ENCODE results near the gene PRRG4. TPM values are rescaled to one million over a fixed set of nuclear protein-coding genes. Genes with fewer than 3 reads are reported as not detected.

Gene PRRG4
- total and polyA plus RNA-seq, 2 of the 13 experiments (the other 11 are each of a cell fraction or from before 2014, with no cell fraction given) = 0.24 to 0.95 TPM

DNA sequence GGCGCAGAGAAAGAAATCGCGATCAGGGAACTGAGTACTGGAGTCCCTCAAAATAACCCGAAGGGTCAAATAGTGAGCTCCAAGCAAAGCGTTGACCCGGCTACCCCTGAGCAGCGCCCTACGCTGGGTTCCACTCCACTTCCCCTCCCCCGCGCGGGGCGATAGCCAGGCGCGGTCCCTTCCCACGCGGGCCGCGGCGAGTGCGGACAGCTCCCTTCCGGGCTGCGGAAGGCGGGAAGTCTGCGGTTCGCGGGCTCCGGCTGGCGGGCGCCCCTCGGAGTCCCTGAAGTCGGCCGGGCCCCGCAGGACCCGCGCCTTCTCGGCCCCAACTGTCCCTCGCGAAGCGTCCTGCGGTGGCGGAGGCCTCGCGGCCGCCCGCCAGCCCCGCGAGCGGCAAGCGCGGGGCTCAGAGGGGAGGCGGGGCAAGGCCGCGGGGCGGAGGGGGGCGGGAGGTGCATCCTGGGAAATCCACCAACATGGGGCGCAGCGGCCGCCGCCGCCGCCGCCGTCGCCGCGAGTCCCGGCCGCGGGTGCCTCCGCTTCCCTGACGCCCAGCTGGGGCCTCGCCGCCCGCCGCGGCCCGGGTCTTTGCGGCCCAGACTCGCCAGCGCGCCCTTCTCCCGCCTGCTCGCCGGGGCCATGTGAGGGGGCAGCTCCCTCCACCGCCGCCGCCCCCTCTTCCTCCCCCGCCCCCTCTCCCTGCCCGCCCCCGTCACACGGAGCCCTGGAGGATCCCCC lies 62.8 kb downstream of the PRRG4 start, which contains the start of gene QSER1 (continued):
- 0 out of 2 replicates have a peak, but pooled peaks have one; percentile 16 for TF ChIP-seq TOE1 (CRISPR knock-in tag; IDR thresholded peaks at IDR 0.05)
- TF ChIP-seq RFX1 (IDR thresholded peaks at IDR 0.05) = no peak
- TF ChIP-seq ZNF660 (CRISPR knock-in tag; IDR thresholded peaks at IDR 0.05; ENCODE audit: borderline replicate concordance, low read depth) = no peak
- TF ChIP-seq NKX3-1 (CRISPR knock-in tag; IDR thresholded peaks at IDR 0.05) = no peak
- TF ChIP-seq, protein P1, sequence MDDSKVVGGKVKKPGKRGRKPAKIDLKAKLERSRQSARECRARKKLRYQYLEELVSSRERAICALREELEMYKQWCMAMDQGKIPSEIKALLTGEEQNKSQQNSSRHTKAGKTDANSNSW (CRISPR knock-in tag; IDR thresholded peaks at IDR 0.05; ENCODE audit: borderline replicate concordance) = peak; percentile 73; the same call in 1 of the 2 replicates
- no peak for TF ChIP-seq ZNF773 (CRISPR knock-in tag; IDR thresholded peaks at IDR 0.05; ENCODE audit: borderline replicate concordance)
- TF ChIP-seq THYN1 (CRISPR knock-in tag; IDR thresholded peaks at IDR 0.05; ENCODE audit: borderline replicate concordance, low read depth) = no peak
- TF ChIP-seq ZNF160 (CRISPR knock-in tag; IDR thresholded peaks at IDR 0.05) = no peak
- no peak for TF ChIP-seq RXRB (CRISPR knock-in tag; IDR thresholded peaks at IDR 0.05; ENCODE audit: borderline replicate concordance)
- TF ChIP-seq, protein P2, sequence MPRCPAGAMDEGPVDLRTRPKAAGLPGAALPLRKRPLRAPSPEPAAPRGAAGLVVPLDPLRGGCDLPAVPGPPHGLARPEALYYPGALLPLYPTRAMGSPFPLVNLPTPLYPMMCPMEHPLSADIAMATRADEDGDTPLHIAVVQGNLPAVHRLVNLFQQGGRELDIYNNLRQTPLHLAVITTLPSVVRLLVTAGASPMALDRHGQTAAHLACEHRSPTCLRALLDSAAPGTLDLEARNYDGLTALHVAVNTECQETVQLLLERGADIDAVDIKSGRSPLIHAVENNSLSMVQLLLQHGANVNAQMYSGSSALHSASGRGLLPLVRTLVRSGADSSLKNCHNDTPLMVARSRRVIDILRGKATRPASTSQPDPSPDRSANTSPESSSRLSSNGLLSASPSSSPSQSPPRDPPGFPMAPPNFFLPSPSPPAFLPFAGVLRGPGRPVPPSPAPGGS (CRISPR knock-in tag; IDR thresholded peaks at IDR 0.05) = peak; percentile 43; the same call in 1 of the 2 replicates
- no peak for TF ChIP-seq KDM5A (IDR thresholded peaks at IDR 0.05; ENCODE audit: borderline replicate concordance, low read length)
- no peak for TF ChIP-seq EHMT2 (IDR thresholded peaks at IDR 0.05; ENCODE audit: borderline replicate concordance, low read depth, low read length)
- no peak for TF ChIP-seq XRCC5 (optimal IDR thresholded peaks at IDR 0.05; ENCODE audit: low read length)
- no peak for TF ChIP-seq MEIS1 (CRISPR knock-in tag; IDR thresholded peaks at IDR 0.05; ENCODE audit: borderline replicate concordance)
- TF ChIP-seq, protein P3, sequence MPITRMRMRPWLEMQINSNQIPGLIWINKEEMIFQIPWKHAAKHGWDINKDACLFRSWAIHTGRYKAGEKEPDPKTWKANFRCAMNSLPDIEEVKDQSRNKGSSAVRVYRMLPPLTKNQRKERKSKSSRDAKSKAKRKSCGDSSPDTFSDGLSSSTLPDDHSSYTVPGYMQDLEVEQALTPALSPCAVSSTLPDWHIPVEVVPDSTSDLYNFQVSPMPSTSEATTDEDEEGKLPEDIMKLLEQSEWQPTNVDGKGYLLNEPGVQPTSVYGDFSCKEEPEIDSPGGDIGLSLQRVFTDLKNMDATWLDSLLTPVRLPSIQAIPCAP (CRISPR knock-in tag; IDR thresholded peaks at IDR 0.05; ENCODE audit: low read depth) = no peak
- peak; percentile 40; the same call in 1 of the 2 replicates for TF ChIP-seq ZNF776 (CRISPR knock-in tag; IDR thresholded peaks at IDR 0.05)
- TF ChIP-seq ZNF550 (CRISPR knock-in tag; IDR thresholded peaks at IDR 0.05; ENCODE audit: borderline replicate concordance) = no peak
- no peak for TF ChIP-seq SYNCRIP (IDR thresholded peaks at IDR 0.05; ENCODE audit: insufficient read depth, low read depth, low read length)
- TF ChIP-seq TAF1 (CRISPR knock-in tag; IDR thresholded peaks at IDR 0.05) = peak; percentile 48; the same call in 1 of the 2 replicates
- peak; percentile 80; the same call in 1 of the 2 replicates for TF ChIP-seq ZNF446 (CRISPR knock-in tag; IDR thresholded peaks at IDR 0.05)
- TF ChIP-seq, protein P4, sequence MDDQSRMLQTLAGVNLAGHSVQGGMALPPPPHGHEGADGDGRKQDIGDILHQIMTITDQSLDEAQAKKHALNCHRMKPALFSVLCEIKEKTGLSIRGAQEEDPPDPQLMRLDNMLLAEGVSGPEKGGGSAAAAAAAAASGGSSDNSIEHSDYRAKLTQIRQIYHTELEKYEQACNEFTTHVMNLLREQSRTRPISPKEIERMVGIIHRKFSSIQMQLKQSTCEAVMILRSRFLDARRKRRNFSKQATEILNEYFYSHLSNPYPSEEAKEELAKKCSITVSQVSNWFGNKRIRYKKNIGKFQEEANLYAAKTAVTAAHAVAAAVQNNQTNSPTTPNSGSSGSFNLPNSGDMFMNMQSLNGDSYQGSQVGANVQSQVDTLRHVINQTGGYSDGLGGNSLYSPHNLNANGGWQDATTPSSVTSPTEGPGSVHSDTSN (CRISPR knock-in tag; IDR thresholded peaks at IDR 0.05; ENCODE audit: borderline replicate concordance) = no peak
- TF ChIP-seq PHF8 (CRISPR knock-in tag; IDR thresholded peaks at IDR 0.05) = peak; percentile 75
- TF ChIP-seq, protein P5, sequence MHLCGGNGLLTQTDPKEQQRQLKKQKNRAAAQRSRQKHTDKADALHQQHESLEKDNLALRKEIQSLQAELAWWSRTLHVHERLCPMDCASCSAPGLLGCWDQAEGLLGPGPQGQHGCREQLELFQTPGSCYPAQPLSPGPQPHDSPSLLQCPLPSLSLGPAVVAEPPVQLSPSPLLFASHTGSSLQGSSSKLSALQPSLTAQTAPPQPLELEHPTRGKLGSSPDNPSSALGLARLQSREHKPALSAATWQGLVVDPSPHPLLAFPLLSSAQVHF (CRISPR knock-in tag; IDR thresholded peaks at IDR 0.05) = no peak
- TF ChIP-seq ZNF543 (CRISPR knock-in tag; IDR thresholded peaks at IDR 0.05) = no peak; the same call in 1 of the 2 replicates
- 0 out of 2 replicates have a peak, but pooled peaks have one; percentile 59 for TF ChIP-seq FLYWCH1 (CRISPR knock-in tag; IDR thresholded peaks at IDR 0.05)
- no peak for TF ChIP-seq SMYD3 (CRISPR knock-in tag; IDR thresholded peaks at IDR 0.05)
- no peak for TF ChIP-seq ZNF644 (CRISPR knock-in tag; IDR thresholded peaks at IDR 0.05; ENCODE audit: low read depth)
